ENCODE data around the gene BBC3. TPM values are rescaled to one million over a fixed set of nuclear protein-coding genes. Genes with fewer than 3 reads are reported as not detected.

Gene BBC3
- total RNA-seq, 1 donor from 2014 or later, result 11.5 TPM

- no peak for TF ChIP-seq CTCF (IDR thresholded peaks at IDR 0.05)
- peak; percentile 3 for ATAC-seq (ENCODE audit: low read depth)
- Mint-ChIP-seq H3K4me1 (peaks cover 32% of the 10 kb centered on the region), H3K9me3 (no peaks in the 10 kb centered on the region), H3K27ac (no peak overlapping the region), H3K36me3 (ENCODE audit: low read depth) (no peaks in the 10 kb centered on the region), H3K27me3 (no peaks in the 10 kb centered on the region), H3K4me3 (peak overlapping the region; percentile 48)
- CTCF ChIA-PET, result interaction anchor here (1.5 to 4.9 kb wide), 2 partner anchors 14 to 20 kb away, joined by 3 to 51 read pairs; no protein-coding TSS in a partner anchor
- intact Hi-C loops (cut with micrococcal nuclease), result no loop called here
- peak; percentile 77 for DNase-seq
- POLR2A ChIA-PET, result interaction anchor here (1.6 kb wide), 1 partner anchor 14 kb away, joined by 8 read pairs; no protein-coding TSS in a partner anchor
Observed at GRCh38 chr19:47230054-47230920, 712 bp downstream of the BBC3 start.

GRCh38 chr19:47229676-47230053 is 1.3 kb downstream of the BBC3 start:
- H3K4me1 Mint-ChIP-seq, result peaks cover 32% of the 10 kb centered on the region
- DNase-seq, result peak; percentile 25
- CTCF ChIA-PET, result interaction anchor here (1.5 to 4.9 kb wide), 2 partner anchors 14 to 19 kb away, joined by 3 to 51 read pairs; no protein-coding TSS in a partner anchor

GRCh38 chr19:47228937-47229675 is 1.9 kb downstream of the BBC3 start:
- H3K27ac Mint-ChIP-seq, result no peak overlapping the region
- H3K9me3 Mint-ChIP-seq, result no peaks in the 10 kb centered on the region
- ChIA-PET CTCF (interaction anchor here (1.5 to 4.9 kb wide), 2 partner anchors 15 to 19 kb away, joined by 3 to 51 read pairs; no protein-coding TSS in a partner anchor), POLR2A (interaction anchor here (1.0 to 7.3 kb wide), 4 partner anchors 11 to 28 kb away, joined by 3 to 128 read pairs (median 6); partner anchors contain the start of gene CCDC9)
- peaks cover 32% of the 10 kb centered on the region for H3K4me1 Mint-ChIP-seq
- no peak overlapping the region for H3K4me3 Mint-ChIP-seq
- no peaks in the 10 kb centered on the region for H3K36me3 Mint-ChIP-seq (ENCODE audit: low read depth)
- no peak for TF ChIP-seq CTCF (IDR thresholded peaks at IDR 0.05)
- no peak for DNase-seq
- H3K27me3 Mint-ChIP-seq, result no peaks in the 10 kb centered on the region
- intact Hi-C loops (cut with micrococcal nuclease), result loop anchor here (10.0 kb wide), 1 partner anchor 444 kb away; the partner anchor contains the start of gene SLC1A5
- ATAC-seq (ENCODE audit: low read depth), result no peak

More at GRCh38 chr19:47229676-47230053, 1.3 kb downstream of the BBC3 start:
- intact Hi-C loops (cut with micrococcal nuclease), result loop anchor here (10.0 kb wide), 1 partner anchor 445 kb away; the partner anchor contains the start of gene SLC1A5
- H3K4me3 Mint-ChIP-seq, result no peak overlapping the region
- H3K36me3 Mint-ChIP-seq (ENCODE audit: low read depth), result no peaks in the 10 kb centered on the region
- H3K27ac Mint-ChIP-seq, result no peak overlapping the region
- POLR2A ChIA-PET, result interaction anchor here (1.0 to 7.3 kb wide), 3 partner anchors 15 to 27 kb away, joined by 4 to 128 read pairs (median 8); partner anchors contain the start of gene CCDC9
- no peak for ATAC-seq (ENCODE audit: low read depth)
- no peaks in the 10 kb centered on the region for H3K27me3 Mint-ChIP-seq
- no peaks in the 10 kb centered on the region for H3K9me3 Mint-ChIP-seq
- no peak for TF ChIP-seq CTCF (IDR thresholded peaks at IDR 0.05)

- ChIA-PET CTCF (interaction anchor here (4.9 kb wide), 1 partner anchor 16 kb away, joined by 51 read pairs; no protein-coding TSS in a partner anchor), POLR2A (interaction anchor here (1.0 to 7.3 kb wide), 10 partner anchors 10 to 440 kb away, joined by 3 to 152 read pairs (median 11); partner anchors contain the start of genes CCDC9, KPTN, SLC1A5 and TMEM160)
- DNase-seq (peak; percentile 51), ATAC-seq (ENCODE audit: low read depth) (peak; percentile 9)
- Mint-ChIP-seq H3K27me3 (no peaks in the 10 kb centered on the region), H3K9me3 (no peaks in the 10 kb centered on the region), H3K4me3 (peak overlapping the region; percentile 81), H3K27ac (no peak overlapping the region), H3K36me3 (ENCODE audit: low read depth) (no peaks in the 10 kb centered on the region), H3K4me1 (peaks cover 32% of the 10 kb centered on the region)
- intact Hi-C loops (cut with micrococcal nuclease), result loop anchor here (10.0 kb wide), 1 partner anchor 444 kb away; the partner anchor contains the start of gene SLC1A5
- no peak for TF ChIP-seq CTCF (IDR thresholded peaks at IDR 0.05)
Observed at GRCh38 chr19:47228168-47228936, 2.6 kb downstream of the BBC3 start.
